Measurements from ENCODE around the gene HIPK2.

GRCh38 chr7:139738772-139739171, 39.0 kb downstream of the HIPK2 start:
- TF ChIP-seq GATA3 (IDR thresholded peaks at IDR 0.05; ENCODE audit: low read depth, low read length), result no peak
- no peak for TF ChIP-seq GATA2 (IDR thresholded peaks at IDR 0.05; ENCODE audit: low read depth, low read length)
